IMR-90 (cell line): Measurements from ENCODE around the gene RBM8A. TPM values are rescaled to one million over a fixed set of nuclear protein-coding genes. Genes with fewer than 3 reads are reported as not detected.
A peak's percentile ranks its signal among the peaks of the same experiment; 100 is the strongest.

Experiments used
- ATAC-seq: fragments of 200-7000 bp; cut with Tn5 transposase; 2 replicates; pipeline ENCODE4 v1.9.1; 2020; ENCODE audit warnings: low read depth, mild to moderate bottlenecking, moderate library complexity
- BruUV-seq: library from RNA; stranded (reverse); fragments of 400-500 nt; replicated peaks from 2 replicates; lab custom pipeline; 2021; lab: Mats Ljungman, UMichigan
- CTCF ChIA-PET: fragments of 300-600 bp; formaldehyde crosslinking; extraction: SDS; loops from one replicate; lab custom pipeline; 2021; ENCODE audit warnings: antibody characterized with exemption; lab: Yijun Ruan, JAX
- POLR2A ChIA-PET: fragments of 300-600 bp; sonication (Branson Sonifier 250); formaldehyde crosslinking; loops from one replicate; lab custom pipeline; 2022; ENCODE audit warnings: antibody characterized with exemption; ENCODE audit not compliant: unreplicated experiment; lab: Charles Lee
- DNase-seq: peaks from one replicate; pipeline ENCODE4 v3.0.0; 2013
- H2AFZ ChIP-seq: replicated peaks from 2 replicates; pipeline ENCODE3; 2013; ENCODE audit warnings: low read length, mild to moderate bottlenecking; ENCODE audit not compliant: poor library complexity
- H2AK5ac ChIP-seq: 2 replicates; pipeline ENCODE4 v1.6.1; 2013; ENCODE audit warnings: low read depth, low read length, inconsistent platforms
- H2AK9ac ChIP-seq: replicated peaks from 2 replicates; pipeline ENCODE3; 2013; ENCODE audit warnings: mild to moderate bottlenecking, low read depth, low read length, moderate library complexity; ENCODE audit not compliant: poor library complexity
- H2BK120ac ChIP-seq: 2 replicates; pipeline ENCODE4 v1.6.1; 2013; ENCODE audit warnings: low read depth, low read length, inconsistent platforms
- H2BK15ac ChIP-seq: 3 replicates; pipeline ENCODE4 v1.6.1; 2013; ENCODE audit warnings: low read depth, low read length, inconsistent platforms
- H2BK20ac ChIP-seq: 2 replicates; pipeline ENCODE4 v1.6.1; 2013; ENCODE audit warnings: low read depth, mild to moderate bottlenecking, inconsistent platforms, low read length, moderate library complexity
- H2BK5ac ChIP-seq: 2 replicates; pipeline ENCODE4 v1.6.1; 2013; ENCODE audit warnings: mild to moderate bottlenecking, low read depth, low read length, inconsistent platforms; ENCODE audit not compliant: poor library complexity, severe bottlenecking
- H3K14ac ChIP-seq: replicated peaks from 2 replicates; pipeline ENCODE4 v1.6.1; 2013; ENCODE audit warnings: low read depth, low read length, inconsistent platforms
- H3K18ac ChIP-seq: 2 replicates; pipeline ENCODE4 v1.6.1; 2013; ENCODE audit warnings: low read depth, low read length, control low read depth
- H3K23ac ChIP-seq: 2 replicates; pipeline ENCODE4 v1.6.1; 2013; ENCODE audit warnings: low read depth, low read length, inconsistent platforms
- H3K27ac ChIP-seq: 2 replicates; pipeline ENCODE4 v1.5.1; 2013; ENCODE audit warnings: mild to moderate bottlenecking, control low read depth, low read length; ENCODE audit not compliant: insufficient read depth
- H3K27me3 ChIP-seq: 2 replicates; pipeline ENCODE4 v1.6.1; 2013; ENCODE audit warnings: low read length; ENCODE audit not compliant: control insufficient read depth, insufficient read depth
- H3K36me3 ChIP-seq: 2 replicates; pipeline ENCODE4 v1.6.1; 2013; ENCODE audit warnings: low read length, mixed read lengths; ENCODE audit not compliant: control insufficient read depth, insufficient read depth
- H3K4ac ChIP-seq: 2 replicates; pipeline ENCODE4 v1.6.1; 2013; ENCODE audit warnings: low read depth, low read length, inconsistent platforms
- H3K4me1 ChIP-seq: 2 replicates; pipeline ENCODE4 v1.6.1; 2013; ENCODE audit warnings: low read length, mixed read lengths; ENCODE audit not compliant: control insufficient read depth, insufficient read depth
- H3K4me2 ChIP-seq: 2 replicates; pipeline ENCODE4 v1.6.1; 2013; ENCODE audit warnings: low read depth, mild to moderate bottlenecking, control low read depth, low read length, moderate library complexity
- H3K4me3 ChIP-seq: 2 replicates; pipeline ENCODE4 v1.5.1; 2013; ENCODE audit warnings: low read depth, mild to moderate bottlenecking, control low read depth, low read length, moderate library complexity; ENCODE audit not compliant: insufficient read depth
- H3K56ac ChIP-seq: 2 replicates; pipeline ENCODE4 v1.6.1; 2013; ENCODE audit warnings: low read length, inconsistent platforms; ENCODE audit not compliant: insufficient read depth; ENCODE audit errors: extremely low read depth
- H3K79me1 ChIP-seq, 2 experiments: 2 replicates each; pipeline ENCODE4 v1.6.1; 2013; ENCODE audit warnings: low read length in 2 of 2, inconsistent platforms in 1 of 2, low read depth in 1 of 2
- H3K9ac ChIP-seq: 2 replicates; pipeline ENCODE4 v1.6.1; 2013; ENCODE audit warnings: low read depth, low read length, control low read depth
- H3K9me1 ChIP-seq: 2 replicates; pipeline ENCODE4 v1.6.1; 2013; ENCODE audit warnings: low read length, inconsistent platforms; ENCODE audit not compliant: insufficient read depth
- H3K9me3 ChIP-seq: 2 replicates; pipeline ENCODE4 v1.6.1; 2013; ENCODE audit warnings: low read length; ENCODE audit not compliant: control insufficient read depth, insufficient read depth
- H4K20me1 ChIP-seq: 2 replicates; pipeline ENCODE4 v1.6.1; 2013; ENCODE audit warnings: low read length, inconsistent platforms; ENCODE audit not compliant: insufficient read depth
- H4K5ac ChIP-seq: 2 replicates; pipeline ENCODE4 v1.6.1; 2013; ENCODE audit warnings: mild to moderate bottlenecking, low read depth, low read length, control low read depth
- H4K8ac ChIP-seq, 2 experiments: 2 replicates each; pipeline ENCODE4 v1.6.1; 2013; ENCODE audit warnings: low read depth in 2 of 2, low read length in 2 of 2, control low read depth in 1 of 2, inconsistent platforms in 1 of 2
- H4K91ac ChIP-seq: 2 replicates; pipeline ENCODE4 v1.6.1; 2013; ENCODE audit warnings: low read depth, low read length, inconsistent platforms; ENCODE audit not compliant: insufficient read depth
- BHLHE40 ChIP-seq: fragments of 150-350 bp; IDR thresholded peaks from 2 replicates; pipeline ENCODE4 v1.6.1; 2016; ENCODE audit warnings: mild to moderate bottlenecking, low read depth, low read length
- CEBPB ChIP-seq: IDR thresholded peaks from 2 replicates; pipeline ENCODE4 v1.6.1; 2012; ENCODE audit warnings: low read depth, low read length, improper control_type of control experiment
- CHD1 ChIP-seq: IDR thresholded peaks from 2 replicates; pipeline ENCODE4 v1.6.1; 2012; ENCODE audit warnings: low read depth, low read length, improper control_type of control experiment
- CTCF ChIP-seq: conservative IDR thresholded peaks from 2 replicates; pipeline ENCODE4 v1.5.1; 2012; ENCODE audit warnings: mild to moderate bottlenecking, low read depth, low read length, improper control_type of control experiment
- ELK1 ChIP-seq: fragments of 150-350 bp; IDR thresholded peaks from 2 replicates; pipeline ENCODE4 v1.6.1; 2016; ENCODE audit warnings: low read depth, mild to moderate bottlenecking, low read length, moderate library complexity, borderline replicate concordance
- FOS ChIP-seq: fragments of 150-350 bp; IDR thresholded peaks from 2 replicates; pipeline ENCODE4 v1.6.1; 2016; ENCODE audit warnings: low read depth, low read length
- MAFK ChIP-seq: IDR thresholded peaks from 2 replicates; pipeline ENCODE4 v1.6.1; 2012; ENCODE audit warnings: low read depth, low read length, improper control_type of control experiment
- MXI1 ChIP-seq: IDR thresholded peaks from 2 replicates; pipeline ENCODE4 v1.6.1; 2012; ENCODE audit warnings: low read depth, mild to moderate bottlenecking, low read length, moderate library complexity, borderline replicate concordance
- NFE2L2 ChIP-seq: fragments of 150-350 bp; IDR thresholded peaks from 2 replicates; pipeline ENCODE4 v1.6.1; 2016; ENCODE audit warnings: low read depth, mild to moderate bottlenecking, low read length
- POLR2A ChIP-seq: IDR thresholded peaks from 2 replicates; pipeline ENCODE4 v1.6.1; 2012; ENCODE audit warnings: mild to moderate bottlenecking, low read depth, low read length
- RAD21 ChIP-seq: IDR thresholded peaks from 2 replicates; pipeline ENCODE4 v1.6.1; 2012; ENCODE audit warnings: low read length, improper control_type of control experiment
- RCOR1 ChIP-seq: IDR thresholded peaks from 2 replicates; pipeline ENCODE4 v1.6.1; 2012; ENCODE audit warnings: mild to moderate bottlenecking, low read length, improper control_type of control experiment; ENCODE audit not compliant: insufficient replicate concordance
- RFX5 ChIP-seq: IDR thresholded peaks from 2 replicates; pipeline ENCODE4 v1.8.0; 2012; ENCODE audit warnings: low read depth, mild to moderate bottlenecking, low read length, moderate library complexity
- SMC3 ChIP-seq: fragments of 150-350 bp; IDR thresholded peaks from 2 replicates; pipeline ENCODE4 v1.6.1; 2016; ENCODE audit warnings: low read depth, mild to moderate bottlenecking, antibody characterized with exemption, low read length, moderate library complexity
- WGBS, 2 experiments: methylation state at CpG; one replicate each; pipeline versions ENCODE4 v1.1.5 to v1.1.7; 2013; ENCODE audit warnings: missing lambda C conversion rate in 2 of 2; ENCODE audit not compliant: insufficient read length in 1 of 2; ENCODE audit errors: extremely low coverage in 2 of 2; 5-methylcytosine and 5-hydroxymethylcytosine counted together
- dilution Hi-C: fragments of 300-500 bp; cut with HindIII; formaldehyde crosslinking; loops from one replicate; pipeline ENCODE4 v1.14.3; 2018; ENCODE audit warnings: low sequenced_read_pairs; ENCODE audit not compliant: unreplicated experiment
- in situ Hi-C: fragments of 300-500 bp; cut with MboI; formaldehyde crosslinking; loops from 3 replicates; pipeline ENCODE4 v1.14.3; 2019; ENCODE audit warnings: low sequenced_read_pairs, inconsistent platforms, mixed read lengths
- intact Hi-C: fragments of 100-400 bp; cut with micrococcal nuclease; formaldehyde crosslinking; loops from 2 replicates; pipeline ENCODE4 v1.10.0; 2022
- polyA plus RNA-seq, 3 experiments: library from polyadenylated mRNA; depleted of rRNA; stranded (reverse); fragments of >200 nt; gene quantifications; 2 replicates each; pipeline ENCODE4 v1.2.3, GENCODE V29; 2012; ENCODE audit warnings: low replicate concordance in 1 of 3
- total RNA-seq: library from RNA; depleted of rRNA; stranded (reverse); fragments of >200 nt; gene quantifications from 2 replicates; pipeline ENCODE4 v1.2.3, GENCODE V29; 2012
- TF ChIP-seq, protein P1 (sequence below): fragments of 150-350 bp; IDR thresholded peaks from 2 replicates; pipeline ENCODE4 v1.6.1; 2017; ENCODE audit warnings: mild to moderate bottlenecking, antibody characterized with exemption, low read length, low read depth

The RBM8A gene
- total and polyA plus RNA-seq, 2 of the 4 experiments (the other 2 are of a cell fraction) = 94.1 to 251 TPM

- Histone ChIP-seq H2AK9ac (peak overlapping the region; percentile 18), H3K56ac (peak overlapping the region; percentile 37; the same call in 1 of the 2 replicates), H2BK120ac (no peak overlapping the region), H4K5ac (peak overlapping the region; percentile 81; the same call in 1 of the 2 replicates), H2AFZ (peak overlapping the region; percentile 91), H4K91ac (no peak overlapping the region), H3K9me1 (peaks cover 4% of the 10 kb centered on the region; the same call in 1 of the 2 replicates), H2BK20ac (no peak overlapping the region), H3K27me3 (no peaks in the 10 kb centered on the region), H2BK5ac (peak overlapping the region; percentile 78), H3K14ac (peak overlapping the region; percentile 86), H3K4me1 (peaks cover 3% of the 10 kb centered on the region), H2AK5ac (peak overlapping the region; percentile 69; the same call in 1 of the 2 replicates), H3K79me1 (peaks cover 18 to 27% of the 10 kb centered on the region in 2 experiments; a peak in 3 of 4 replicates), H2BK15ac (no peak overlapping the region), H3K9ac (peak overlapping the region; percentile 92), H3K27ac (peak overlapping the region; percentile 87), H3K4ac (peak overlapping the region; percentile 86), H3K23ac (0 out of 2 replicates have a peak overlapping the region, but pooled peaks have one; percentile 28), H3K4me2 (peak overlapping the region; percentile 87), H3K9me3 (no peaks in the 10 kb centered on the region), H4K20me1 (no peaks in the 10 kb centered on the region), H3K36me3 (peaks cover 6% of the 10 kb centered on the region), H3K18ac (no peak overlapping the region), H3K4me3 (peak overlapping the region; percentile 76), H4K8ac (peak overlapping the region; percentile 92 to 96; a peak in 3 of 4 replicates)
- no peak for DNase-seq
- ChIA-PET POLR2A (no interaction called here), CTCF (no interaction called here)
- no TSS peak for BruUV-seq
- intact Hi-C loops (loop anchor here (2.0 kb wide), 3 partner anchors 30 to 70 kb away; partner anchors contain the start of genes ANKRD34A, POLR3GL and TXNIP), in situ Hi-C loops (no loop called here), dilution Hi-C loops (no loop called here)
- ATAC-seq = peak; percentile 2
- TF ChIP-seq SMC3 (no peak), NFE2L2 (no peak), POLR2A (no peak), RFX5 (no peak), MAFK (no peak), FOS (no peak), MXI1 (no peak), RCOR1 (no peak), RAD21 (no peak), CHD1 (no peak), CEBPB (no peak), ELK1 (no peak), BHLHE40 (no peak), CTCF (no peak)
- TF ChIP-seq, protein P1, sequence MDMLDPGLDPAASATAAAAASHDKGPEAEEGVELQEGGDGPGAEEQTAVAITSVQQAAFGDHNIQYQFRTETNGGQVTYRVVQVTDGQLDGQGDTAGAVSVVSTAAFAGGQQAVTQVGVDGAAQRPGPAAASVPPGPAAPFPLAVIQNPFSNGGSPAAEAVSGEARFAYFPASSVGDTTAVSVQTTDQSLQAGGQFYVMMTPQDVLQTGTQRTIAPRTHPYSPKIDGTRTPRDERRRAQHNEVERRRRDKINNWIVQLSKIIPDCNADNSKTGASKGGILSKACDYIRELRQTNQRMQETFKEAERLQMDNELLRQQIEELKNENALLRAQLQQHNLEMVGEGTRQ = no peak
- WGBS, 2 experiments = 50% methylated on average over 2 of the region's 19 CpGs; no CpG with 5 or more reads in 1 of the 2 experiments
Measured at GRCh38 chr1:145926686-145927062, 610 bp downstream of the RBM8A start.
